NOMO-1 (cell line): ENCODE measurements around the gene FCRLA.
"Not testable (repeated sequence)": the region's sequence is repeated elsewhere in the genome, so short reads cannot be mapped to it uniquely, and the experiment has no call there.

Experiments
- DNase-seq, 2 experiments: peaks; one replicate each; lab custom pipeline; 2025; ENCODE audit not compliant: unreplicated experiment in 2 of 2; lab: John Stamatoyannopoulos, UW

Gene FCRLA

GRCh38 chr1:161706482-161707347 lies at the start of gene FCRLA:
Gene FCRLA (plus strand): TSS chr1:161707229. CDS start chr1:161707265, 36 bp downstream.
- peak; percentile 62 to 84 for DNase-seq

GRCh38 chr1:161658524-161658923 lies 48.5 kb upstream of the FCRLA start:
- not testable (repeated sequence) for DNase-seq

DNA sequence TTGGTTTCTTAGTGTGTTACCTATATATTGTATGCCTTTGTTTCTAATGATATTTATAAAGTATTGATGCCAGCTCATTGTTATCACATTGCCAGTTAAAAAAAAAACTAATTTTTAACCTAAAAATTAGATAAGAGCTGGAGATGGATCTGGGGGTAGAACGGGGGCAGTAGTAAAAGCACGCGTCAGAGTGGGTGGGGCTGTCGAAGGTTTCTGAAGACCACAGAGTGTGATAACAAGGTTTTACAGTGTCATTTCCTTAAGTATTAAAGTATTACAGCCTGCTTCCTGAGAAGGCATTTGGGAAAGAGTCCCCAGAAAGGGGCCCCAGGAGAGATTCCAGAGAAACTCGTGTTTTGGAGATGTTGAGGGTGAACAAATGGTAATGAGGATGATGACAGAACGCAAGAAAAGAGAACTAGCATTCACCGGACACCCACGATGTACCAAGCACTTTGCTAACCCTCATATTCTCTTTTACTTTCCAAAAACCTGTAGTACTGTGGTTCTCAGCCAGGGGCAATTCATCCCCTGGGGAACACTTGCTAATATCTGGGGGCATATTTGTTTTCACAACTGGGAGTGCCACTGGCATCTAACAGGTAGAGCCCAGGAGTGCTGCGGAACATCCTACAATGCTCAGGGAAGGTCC lies 45.2 kb upstream of the FCRLA start:
- DNase-seq, result not testable (repeated sequence)

DNA sequence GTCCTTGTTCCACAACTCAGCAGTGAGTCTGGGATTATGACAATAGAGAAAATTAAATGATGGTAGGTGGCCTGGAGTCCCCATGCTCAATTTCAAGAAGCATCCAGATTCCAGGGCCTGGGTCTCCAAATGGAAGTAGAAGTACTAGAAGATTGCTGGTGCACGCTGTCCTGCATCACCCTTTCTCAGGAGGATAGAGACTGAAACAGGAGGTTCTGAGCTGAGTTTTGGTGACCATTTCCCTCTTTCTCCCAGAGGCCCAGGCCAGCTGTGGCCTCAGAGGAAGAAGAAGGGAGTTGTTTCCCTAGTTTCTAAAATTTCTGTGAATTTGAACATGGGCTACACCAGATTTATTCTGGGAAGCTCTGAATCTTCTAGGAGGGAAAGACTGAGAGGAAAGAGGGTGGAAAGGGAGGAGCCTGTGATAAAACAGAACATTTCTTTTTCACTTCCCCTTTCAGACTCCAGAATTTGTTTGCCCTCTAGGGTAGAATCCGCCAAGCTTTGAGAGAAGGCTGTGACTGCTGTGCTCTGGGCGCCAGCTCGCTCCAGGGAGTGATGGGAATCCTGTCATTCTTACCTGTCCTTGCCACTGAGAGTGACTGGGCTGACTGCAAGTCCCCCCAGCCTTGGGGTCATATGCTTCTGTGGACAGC lies 44.2 kb upstream of the FCRLA start, which contains the start of gene FCGR2B:
FCGR2B (plus strand) TSS at position 460 of the 656 bp plus-strand sequence; CDS start at position 559, 99 bp downstream.
- not testable (repeated sequence) for DNase-seq

DNA sequence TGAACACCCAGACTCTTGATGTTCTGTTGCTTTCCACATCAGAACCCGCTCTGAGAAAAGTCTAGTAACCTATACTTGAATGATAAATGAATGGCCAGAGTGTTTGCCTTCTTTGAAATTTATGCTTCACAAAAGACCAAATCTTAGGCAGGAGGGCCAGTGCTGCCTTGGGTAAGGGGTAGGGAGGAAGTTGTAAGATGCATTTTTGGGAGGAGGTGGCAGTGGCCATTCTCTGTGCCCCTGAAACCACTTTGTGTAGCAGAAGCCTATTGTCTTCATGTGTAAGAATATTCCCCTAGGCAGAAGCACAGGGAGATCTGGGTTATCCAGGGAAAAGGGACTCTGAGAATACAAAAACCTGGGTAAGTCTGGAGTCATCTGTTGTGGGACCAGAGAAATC lies 43.5 kb upstream of the FCRLA start:
- not testable (repeated sequence) for DNase-seq

- not testable (repeated sequence) for DNase-seq
Measured at GRCh38 chr1:161664689-161665088, 42.3 kb upstream of the FCRLA start.

GRCh38 chr1:161671045-161672020 lies 35.7 kb upstream of the FCRLA start:
- not testable (repeated sequence) for DNase-seq

DNA sequence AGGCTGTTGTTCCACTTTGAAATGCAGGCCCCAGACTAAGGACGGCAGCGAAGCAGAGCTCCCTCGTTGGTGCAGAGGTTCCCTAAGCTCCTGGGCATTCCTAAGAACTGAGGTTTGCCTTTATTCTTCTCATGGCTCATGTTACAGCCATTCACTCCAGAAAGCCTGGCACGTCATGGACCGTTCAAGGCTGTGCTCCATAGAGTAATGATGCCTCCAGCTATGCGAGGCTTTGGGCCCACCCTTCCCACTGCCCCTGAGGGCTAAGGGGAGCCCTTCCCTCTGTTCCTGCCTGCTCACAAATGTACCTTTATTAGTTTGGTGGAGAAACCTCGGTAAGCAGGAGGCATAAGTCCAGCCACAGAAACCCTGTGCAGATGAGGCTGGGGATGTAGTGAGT lies 33.6 kb upstream of the FCRLA start:
- not testable (repeated sequence) for DNase-seq

DNA sequence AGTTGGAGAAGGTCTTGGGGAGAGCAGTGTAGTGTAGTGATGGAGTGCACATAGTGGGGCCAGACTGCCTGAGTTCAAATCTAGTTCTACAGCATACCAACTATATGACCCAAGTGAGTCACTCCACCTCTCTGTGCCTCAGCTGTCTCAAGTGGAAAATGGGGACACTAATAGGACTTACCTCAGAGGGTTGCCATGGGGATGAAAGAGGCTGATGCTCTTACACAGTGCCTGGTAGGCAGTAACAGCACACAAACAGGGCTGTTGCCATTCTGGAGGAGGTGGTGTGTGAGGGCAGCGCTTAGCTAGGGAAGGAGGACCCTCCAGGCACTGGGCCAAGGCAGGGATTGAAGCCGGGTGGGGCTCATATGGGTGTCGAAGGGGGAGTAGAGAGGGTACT lies 32.6 kb upstream of the FCRLA start:
- not testable (repeated sequence) for DNase-seq

GRCh38 chr1:161674908-161675307 lies 32.1 kb upstream of the FCRLA start:
- not testable (repeated sequence) for DNase-seq

DNA sequence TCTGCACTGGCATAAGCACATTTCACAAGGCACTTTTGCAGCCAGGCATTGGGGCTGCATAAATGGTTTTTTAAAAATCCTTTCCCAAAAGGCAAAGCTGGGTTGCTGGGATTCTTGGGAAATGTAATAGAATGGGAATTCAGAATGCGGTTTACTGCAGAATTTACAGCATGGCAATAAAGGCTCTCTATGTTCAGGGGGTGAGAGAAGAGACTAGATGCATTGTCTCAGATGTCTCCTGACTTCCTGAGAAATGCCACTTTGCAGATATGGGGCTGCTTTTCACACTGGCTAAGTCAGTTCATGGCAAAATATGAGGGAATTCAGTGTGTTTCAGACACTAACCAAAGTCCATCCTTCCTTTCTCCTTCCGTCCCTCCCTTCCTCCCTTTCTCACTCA lies 30.6 kb upstream of the FCRLA start:
- DNase-seq, result no peak

GRCh38 chr1:161676958-161677689 lies 29.9 kb upstream of the FCRLA start:
- DNase-seq, result no peak

DNA sequence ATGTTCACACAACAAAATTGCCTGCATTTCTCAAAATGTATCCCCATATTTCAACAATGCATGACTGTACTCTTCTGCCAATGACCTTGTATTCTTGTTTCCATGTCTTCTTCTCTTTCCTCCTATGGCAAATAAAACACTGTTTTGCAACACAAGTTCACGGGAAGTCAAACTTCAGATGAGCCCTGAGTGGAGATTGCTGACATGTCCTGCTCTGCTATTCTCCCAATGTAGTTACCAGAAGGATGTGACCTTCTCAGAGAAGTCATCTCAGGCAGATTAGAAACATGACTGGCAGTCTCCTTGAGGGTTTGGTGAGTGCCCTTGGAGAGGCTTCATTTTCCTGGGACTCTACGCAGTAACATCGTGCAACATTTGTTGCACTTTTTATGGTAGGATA lies 28.5 kb upstream of the FCRLA start:
- no peak for DNase-seq

DNA sequence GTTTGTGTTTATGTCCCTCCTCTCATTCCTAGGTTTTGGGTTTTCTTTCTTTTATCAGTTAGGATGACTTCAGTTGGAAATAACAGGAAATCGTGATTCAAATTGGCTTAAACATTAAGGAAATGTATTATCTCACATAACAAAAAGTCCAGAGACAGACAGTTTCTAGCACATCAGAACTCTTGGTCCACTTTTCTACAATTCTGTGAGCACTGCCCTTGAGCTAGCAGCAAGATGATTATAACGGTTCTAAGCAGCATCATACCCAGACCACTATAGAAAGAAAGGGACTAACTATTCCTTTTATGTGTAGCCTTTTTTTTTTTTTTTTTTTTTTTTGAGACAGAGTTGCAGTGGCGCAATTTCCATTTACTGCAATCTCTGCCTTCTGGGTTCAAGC lies 25.1 kb upstream of the FCRLA start:
- no peak for DNase-seq

- peak in 1 of 2 experiments; percentile 22 for DNase-seq
Measured at GRCh38 chr1:161688946-161689345, 18.1 kb upstream of the FCRLA start.

- no peak for DNase-seq
Measured at GRCh38 chr1:161691846-161692245, 15.2 kb upstream of the FCRLA start.

DNA sequence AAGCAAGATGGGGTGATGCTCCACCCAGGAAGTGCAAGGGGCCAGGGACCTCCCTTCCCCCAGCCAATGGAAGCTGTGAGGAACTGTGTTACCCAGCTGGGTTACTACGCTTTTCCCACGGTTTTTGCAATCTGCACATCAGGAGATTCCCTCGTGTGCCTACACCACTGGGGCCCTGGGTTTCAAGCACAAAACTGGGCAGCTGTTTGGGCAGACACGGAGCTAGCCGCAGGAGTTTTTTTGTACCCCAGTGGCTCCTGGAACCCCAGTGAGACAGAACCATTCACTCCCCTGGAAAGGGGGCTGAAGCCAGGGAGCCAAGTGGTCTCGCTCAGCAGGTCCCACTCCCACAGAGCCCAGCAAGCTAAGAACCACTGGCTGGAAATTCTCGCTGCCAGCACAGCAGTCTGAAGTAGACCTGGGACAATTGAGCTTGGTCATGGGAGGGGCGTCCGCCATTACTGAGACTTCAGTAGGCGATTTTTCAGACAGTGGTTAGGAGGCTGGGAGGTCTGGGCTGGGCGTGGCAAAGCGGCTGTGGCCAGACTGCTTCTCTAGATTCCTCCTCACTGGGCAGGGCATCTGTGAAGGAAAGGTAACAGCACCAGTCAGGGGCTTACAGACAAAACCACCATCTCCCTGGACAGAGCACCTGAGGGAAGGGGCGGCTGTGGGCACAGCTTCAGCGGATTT lies 13.9 kb upstream of the FCRLA start:
- DNase-seq, result not testable (repeated sequence)

- not testable (repeated sequence) for DNase-seq
Measured at GRCh38 chr1:161698302-161698701, 8.7 kb upstream of the FCRLA start.

DNA sequence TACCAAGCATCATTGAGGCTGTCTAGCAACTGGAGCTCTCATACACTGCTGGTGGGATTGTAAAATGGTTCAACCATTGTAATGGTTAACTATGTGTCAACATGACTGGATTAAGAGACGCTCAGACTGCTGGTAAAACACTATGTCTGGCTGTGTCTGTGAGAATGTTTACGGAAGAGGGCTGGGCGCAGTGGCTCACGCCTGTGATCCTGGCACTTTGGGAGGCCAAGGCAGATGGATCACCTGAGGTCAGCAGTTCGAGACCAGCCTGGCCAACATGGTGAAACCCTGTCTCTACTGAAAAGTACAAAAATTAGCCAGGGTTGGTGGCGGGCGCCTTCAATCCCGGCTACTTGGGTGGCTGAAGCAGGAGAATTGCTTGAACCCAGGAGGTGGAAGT lies 4.8 kb upstream of the FCRLA start:
- no peak for DNase-seq
